ENCODE data around the gene HIP1R.

DNA sequence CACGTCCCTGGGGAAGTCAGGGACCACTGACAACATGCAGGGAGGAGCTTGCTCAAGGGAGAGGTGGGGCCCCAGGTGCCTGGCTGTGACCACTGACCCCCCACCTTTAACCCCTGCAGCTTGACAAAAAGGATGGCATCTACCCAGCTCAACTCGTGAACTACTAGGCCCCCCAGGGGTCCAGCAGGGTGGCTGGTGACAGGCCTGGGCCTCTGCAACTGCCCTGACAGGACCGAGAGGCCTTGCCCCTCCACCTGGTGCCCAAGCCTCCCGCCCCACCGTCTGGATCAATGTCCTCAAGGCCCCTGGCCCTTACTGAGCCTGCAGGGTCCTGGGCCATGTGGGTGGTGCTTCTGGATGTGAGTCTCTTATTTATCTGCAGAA is 26.3 kb downstream of the HIP1R start:
- no peak for TF ChIP-seq STAT1 (IDR thresholded peaks at IDR 0.05; ENCODE audit: unreplicated experiment)
- TF ChIP-seq, protein P1, sequence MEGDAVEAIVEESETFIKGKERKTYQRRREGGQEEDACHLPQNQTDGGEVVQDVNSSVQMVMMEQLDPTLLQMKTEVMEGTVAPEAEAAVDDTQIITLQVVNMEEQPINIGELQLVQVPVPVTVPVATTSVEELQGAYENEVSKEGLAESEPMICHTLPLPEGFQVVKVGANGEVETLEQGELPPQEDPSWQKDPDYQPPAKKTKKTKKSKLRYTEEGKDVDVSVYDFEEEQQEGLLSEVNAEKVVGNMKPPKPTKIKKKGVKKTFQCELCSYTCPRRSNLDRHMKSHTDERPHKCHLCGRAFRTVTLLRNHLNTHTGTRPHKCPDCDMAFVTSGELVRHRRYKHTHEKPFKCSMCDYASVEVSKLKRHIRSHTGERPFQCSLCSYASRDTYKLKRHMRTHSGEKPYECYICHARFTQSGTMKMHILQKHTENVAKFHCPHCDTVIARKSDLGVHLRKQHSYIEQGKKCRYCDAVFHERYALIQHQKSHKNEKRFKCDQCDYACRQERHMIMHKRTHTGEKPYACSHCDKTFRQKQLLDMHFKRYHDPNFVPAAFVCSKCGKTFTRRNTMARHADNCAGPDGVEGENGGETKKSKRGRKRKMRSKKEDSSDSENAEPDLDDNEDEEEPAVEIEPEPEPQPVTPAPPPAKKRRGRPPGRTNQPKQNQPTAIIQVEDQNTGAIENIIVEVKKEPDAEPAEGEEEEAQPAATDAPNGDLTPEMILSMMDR (conservative IDR thresholded peaks at IDR 0.05; ENCODE audit: low read depth in 2 of 2), result no peak
- TF ChIP-seq REST (IDR thresholded peaks at IDR 0.05; ENCODE audit: unreplicated experiment), result no peak

Measured in GM23338 (cell line).